ENCODE results near the gene CENPP. TPM values are rescaled to one million over a fixed set of nuclear protein-coding genes. Genes with fewer than 3 reads are reported as not detected.

CENPP gene
- total RNA-seq, 1 experiment from 2014 or later = 4.2 TPM

GRCh38 chr9:92483627-92484545, 158.1 kb downstream of the CENPP start:
- DNase-seq (ENCODE audit: unreplicated experiment) = no peak
- no peaks in the 10 kb centered on the region for H3K9me3 Mint-ChIP-seq (ENCODE audit: unreplicated experiment)
- no peaks in the 10 kb centered on the region for H3K27me3 Mint-ChIP-seq (ENCODE audit: insufficient read depth, unreplicated experiment)
- BruUV-seq (replicated peaks) = no TSS peak
- H3K4me3 Mint-ChIP-seq (ENCODE audit: unreplicated experiment) = no peak overlapping the region
- ChIA-PET CTCF (interaction anchor here (0.6 kb wide), 2 partner anchors 20 to 346 kb away, joined by 3 to 4 read pairs; no protein-coding TSS in a partner anchor), POLR2A (interaction anchor here (4.4 kb wide), 1 partner anchor 23 kb away, joined by 28 read pairs; no protein-coding TSS in a partner anchor)
- H3K4me1 Mint-ChIP-seq (ENCODE audit: insufficient read depth, unreplicated experiment) = peaks cover 23% of the 10 kb centered on the region
- H3K36me3 Mint-ChIP-seq (ENCODE audit: insufficient read depth, unreplicated experiment) = no peaks in the 10 kb centered on the region
- H3K27ac Mint-ChIP-seq (ENCODE audit: low read depth, unreplicated experiment) = peak overlapping the region; percentile 0
- intact Hi-C loops (cut with micrococcal nuclease) = no loop called here
- TF ChIP-seq, protein P1, sequence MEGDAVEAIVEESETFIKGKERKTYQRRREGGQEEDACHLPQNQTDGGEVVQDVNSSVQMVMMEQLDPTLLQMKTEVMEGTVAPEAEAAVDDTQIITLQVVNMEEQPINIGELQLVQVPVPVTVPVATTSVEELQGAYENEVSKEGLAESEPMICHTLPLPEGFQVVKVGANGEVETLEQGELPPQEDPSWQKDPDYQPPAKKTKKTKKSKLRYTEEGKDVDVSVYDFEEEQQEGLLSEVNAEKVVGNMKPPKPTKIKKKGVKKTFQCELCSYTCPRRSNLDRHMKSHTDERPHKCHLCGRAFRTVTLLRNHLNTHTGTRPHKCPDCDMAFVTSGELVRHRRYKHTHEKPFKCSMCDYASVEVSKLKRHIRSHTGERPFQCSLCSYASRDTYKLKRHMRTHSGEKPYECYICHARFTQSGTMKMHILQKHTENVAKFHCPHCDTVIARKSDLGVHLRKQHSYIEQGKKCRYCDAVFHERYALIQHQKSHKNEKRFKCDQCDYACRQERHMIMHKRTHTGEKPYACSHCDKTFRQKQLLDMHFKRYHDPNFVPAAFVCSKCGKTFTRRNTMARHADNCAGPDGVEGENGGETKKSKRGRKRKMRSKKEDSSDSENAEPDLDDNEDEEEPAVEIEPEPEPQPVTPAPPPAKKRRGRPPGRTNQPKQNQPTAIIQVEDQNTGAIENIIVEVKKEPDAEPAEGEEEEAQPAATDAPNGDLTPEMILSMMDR (IDR thresholded peaks at IDR 0.05; ENCODE audit: unreplicated experiment) = no peak

DNA sequence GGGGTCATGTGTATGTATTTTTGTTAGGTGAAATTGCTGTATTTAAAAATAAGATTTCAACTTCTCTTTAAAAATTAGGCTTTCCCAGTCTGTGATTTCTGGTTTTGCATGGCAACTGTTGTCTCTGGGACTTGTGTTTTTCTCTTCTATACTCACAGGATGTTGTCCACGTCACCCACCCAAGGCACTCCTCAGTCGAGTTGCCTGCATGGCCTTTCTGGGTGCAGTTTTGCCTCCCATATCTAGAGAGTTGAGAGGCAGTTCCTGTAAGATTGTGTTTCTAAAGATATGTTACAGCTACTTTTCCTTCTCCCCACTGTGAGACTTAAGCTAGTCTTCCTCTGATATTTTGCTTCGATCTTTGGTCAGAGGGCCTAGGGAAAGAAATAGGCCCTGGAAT, 158.8 kb downstream of the CENPP start:
- BruUV-seq (replicated peaks) = no TSS peak
- peak overlapping the region; percentile 0 for H3K27ac Mint-ChIP-seq (ENCODE audit: low read depth, unreplicated experiment)
- no peaks in the 10 kb centered on the region for H3K36me3 Mint-ChIP-seq (ENCODE audit: insufficient read depth, unreplicated experiment)
- peaks cover 30% of the 10 kb centered on the region for H3K4me1 Mint-ChIP-seq (ENCODE audit: insufficient read depth, unreplicated experiment)
- TF ChIP-seq, protein P1 (IDR thresholded peaks at IDR 0.05; ENCODE audit: unreplicated experiment) = no peak
- no peaks in the 10 kb centered on the region for H3K9me3 Mint-ChIP-seq (ENCODE audit: unreplicated experiment)
- no peak for DNase-seq (ENCODE audit: unreplicated experiment)
- H3K27me3 Mint-ChIP-seq (ENCODE audit: insufficient read depth, unreplicated experiment) = no peaks in the 10 kb centered on the region
- ChIA-PET CTCF (interaction anchor here (0.6 kb wide), 2 partner anchors 20 to 347 kb away, joined by 3 to 4 read pairs; no protein-coding TSS in a partner anchor), POLR2A (interaction anchor here (1.5 kb wide), 1 partner anchor 20 kb away, joined by 4 read pairs; no protein-coding TSS in a partner anchor)
- no peak overlapping the region for H3K4me3 Mint-ChIP-seq (ENCODE audit: unreplicated experiment)
- intact Hi-C loops (cut with micrococcal nuclease) = no loop called here

- no peak for DNase-seq (ENCODE audit: unreplicated experiment)
- peaks cover 22% of the 10 kb centered on the region for H3K4me1 Mint-ChIP-seq (ENCODE audit: insufficient read depth, unreplicated experiment)
- no peaks in the 10 kb centered on the region for H3K27me3 Mint-ChIP-seq (ENCODE audit: insufficient read depth, unreplicated experiment)
- ChIA-PET CTCF (interaction anchor here (0.6 to 1.5 kb wide), 3 partner anchors 16 to 152 kb away, joined by 3 to 4 read pairs (median 3); no protein-coding TSS in a partner anchor), POLR2A (interaction anchor here (1.4 kb wide), 1 partner anchor 9 kb away, joined by 4 read pairs; no protein-coding TSS in a partner anchor)
- TF ChIP-seq, protein P1 (IDR thresholded peaks at IDR 0.05; ENCODE audit: unreplicated experiment) = no peak
- no peak overlapping the region for H3K27ac Mint-ChIP-seq (ENCODE audit: low read depth, unreplicated experiment)
- H3K9me3 Mint-ChIP-seq (ENCODE audit: unreplicated experiment) = no peaks in the 10 kb centered on the region
- no peak overlapping the region for H3K4me3 Mint-ChIP-seq (ENCODE audit: unreplicated experiment)
- no TSS peak for BruUV-seq (replicated peaks)
- no peaks in the 10 kb centered on the region for H3K36me3 Mint-ChIP-seq (ENCODE audit: insufficient read depth, unreplicated experiment)
- intact Hi-C loops (cut with micrococcal nuclease) = no loop called here
Observed at GRCh38 chr9:92486371-92486770, 160.6 kb downstream of the CENPP start.

Data from MCF 10A (cell line).